Activated T-cell treated with anti-CD3 and anti-CD28 coated beads, Interleukin-2, amount 50 U/mL, for 1 hour (primary cell): Measurements from ENCODE around the gene ATP6V0A4.
A peak's percentile ranks its signal among the peaks of the same experiment; 100 is the strongest.
"Not testable (repeated sequence)": the region's sequence is repeated elsewhere in the genome, so short reads cannot be mapped to it uniquely, and the experiment has no call there.

Experiments
- DNase-seq: peaks from one replicate; pipeline ENCODE4 v3.0.0-alpha.2; 2020

ATP6V0A4 gene

GRCh38 chr7:138801256-138801655 is 3.3 kb upstream of the ATP6V0A4 start:
- DNase-seq: no peak

GRCh38 chr7:138799336-138800000 is 1.5 kb upstream of the ATP6V0A4 start:
- no peak for DNase-seq

GRCh38 chr7:138798836-138799235 is 840 bp upstream of the ATP6V0A4 start:
- DNase-seq: no peak

GRCh38 chr7:138797046-138797445 is 950 bp downstream of the ATP6V0A4 start:
- DNase-seq: not testable (repeated sequence)

- DNase-seq: no peak
Observed at GRCh38 chr7:138796038-138796615, 1.9 kb downstream of the ATP6V0A4 start.

- DNase-seq: no peak
Observed at GRCh38 chr7:138785587-138786437, 12.2 kb downstream of the ATP6V0A4 start.

GRCh38 chr7:138784692-138785091 is 13.3 kb downstream of the ATP6V0A4 start:
- no peak for DNase-seq

GRCh38 chr7:138781004-138781403 is 17.0 kb downstream of the ATP6V0A4 start:
- DNase-seq: no peak

- DNase-seq: no peak
Observed at GRCh38 chr7:138776166-138776833, 21.7 kb downstream of the ATP6V0A4 start.

GRCh38 chr7:138773817-138774216 is 24.2 kb downstream of the ATP6V0A4 start:
- no peak for DNase-seq

GRCh38 chr7:138773176-138773575 is 24.8 kb downstream of the ATP6V0A4 start:
- no peak for DNase-seq

- no peak for DNase-seq
Observed at GRCh38 chr7:138770904-138771303, 27.1 kb downstream of the ATP6V0A4 start.

- DNase-seq: no peak
Observed at GRCh38 chr7:138768241-138768640, 29.8 kb downstream of the ATP6V0A4 start.

GRCh38 chr7:138756591-138757242 is 41.3 kb downstream of the ATP6V0A4 start:
- no peak for DNase-seq

GRCh38 chr7:138755842-138756590 is 42.0 kb downstream of the ATP6V0A4 start:
- no peak for DNase-seq

- DNase-seq: no peak
Observed at GRCh38 chr7:138755331-138755747, 42.7 kb downstream of the ATP6V0A4 start.

- DNase-seq: peak; percentile 32
Observed at GRCh38 chr7:138753610-138754009, 44.4 kb downstream of the ATP6V0A4 start.

- DNase-seq: no peak
Observed at GRCh38 chr7:138753150-138753518, 44.9 kb downstream of the ATP6V0A4 start.

- DNase-seq: peak; percentile 89
Observed at GRCh38 chr7:138752518-138753149, 45.4 kb downstream of the ATP6V0A4 start.

GRCh38 chr7:138750901-138751464 is 47.0 kb downstream of the ATP6V0A4 start:
- no peak for DNase-seq

- DNase-seq: no peak
Observed at GRCh38 chr7:138750473-138750872, 47.5 kb downstream of the ATP6V0A4 start.
